Heart right ventricle (tissue), 16 donors: Measurements from ENCODE around the gene CDH12. TPM values are rescaled to one million over a fixed set of nuclear protein-coding genes. Genes with fewer than 3 reads are reported as not detected.
"Not testable (repeated sequence)": the region's sequence is repeated elsewhere in the genome, so short reads cannot be mapped to it uniquely, and the experiment has no call there.

ENCODE experiments used
- ATAC-seq, 8 donors: fragments of 200-7000 bp; cut with Tn5 transposase; one replicate each; pipeline ENCODE4 v1.9.1; 2020; ENCODE audit warnings: mild to moderate bottlenecking in 8 of 8, moderate library complexity in 8 of 8, moderate number of reproducible peaks in 1 of 8
- DNase-seq, 2 donors: peaks; one replicate each; pipeline ENCODE4 v3.0.0-alpha.2; 2020
- H3K27ac ChIP-seq, 10 donors: fragments of 200-600 bp; sonication (generic) in 2 of 10; one replicate each; pipeline versions ENCODE4 v1.5.0 to v1.8.0; 2020 to 2022; ENCODE audit warnings: mild to moderate bottlenecking in 3 of 10
- H3K27me3 ChIP-seq, 7 donors: fragments of 200-600 bp; one replicate each; pipeline ENCODE4 v1.8.0; 2021 to 2022; ENCODE audit warnings: mild to moderate bottlenecking in 2 of 7
- H3K36me3 ChIP-seq, 9 donors: fragments of 200-600 bp; sonication (generic) in 1 of 9; one replicate each; pipeline versions ENCODE4 v1.5.0 to v1.8.0; 2020 to 2022; ENCODE audit warnings: mild to moderate bottlenecking in 2 of 9
- H3K4me1 ChIP-seq, 9 donors: fragments of 200-600 bp; sonication (generic) in 1 of 9; one replicate each; pipeline versions ENCODE4 v1.5.0 to v1.8.0; 2020 to 2022; ENCODE audit warnings: mild to moderate bottlenecking in 4 of 9
- H3K4me3 ChIP-seq, 10 donors: fragments of 200-600 bp; sonication (generic) in 2 of 10; one replicate each; pipeline versions ENCODE4 v1.5.0 to v1.8.0; 2020 to 2022; ENCODE audit warnings: mild to moderate bottlenecking in 7 of 10, moderate library complexity in 2 of 10
- H3K9me3 ChIP-seq, 11 donors: fragments of 200-600 bp in 10 of 11; sonication (generic) in 2 of 11; one replicate each; pipeline versions ENCODE4 v1.5.0 to v1.8.0; 2013 to 2022; ENCODE audit warnings: mild to moderate bottlenecking in 2 of 11, control low read depth in 1 of 11, moderate library complexity in 1 of 11
- WGBS, 2 donors: extraction: QIAGEN DNeasy Blood & Tissue Kit; methylation state at CpG; one replicate each; pipeline ENCODE4 v1.1.7; 2013; ENCODE audit warnings: inconsistent platforms in 1 of 2; 5-methylcytosine and 5-hydroxymethylcytosine counted together
- intact Hi-C, 10 donors: fragments of 100-400 bp; cut with DNase I; formaldehyde crosslinking; loops; one replicate each; pipeline versions ENCODE4 v1.11.1 to v1.14.2; 2022
- polyA plus RNA-seq, 2 donors: library from polyadenylated mRNA; stranded (reverse); fragments of 200-250 nt; gene quantifications; one replicate each; pipeline ENCODE4 v1.2.3, GENCODE V29; 2013
- total RNA-seq, 10 donors: library from RNA; stranded (reverse); fragmentation: NEBNext Ultra II Directional in 3 of 10; extraction: Animal tissue kit (Norgen Biotek cat#: 25700) in 3 of 10; gene quantifications; one replicate each; pipeline versions ENCODE4 v1.2.1 to v1.2.4, GENCODE V29; 2021 to 2023
- TF ChIP-seq, protein P1 (sequence below), 9 donors: fragments of 200-600 bp; sonication (generic) in 2 of 9; IDR thresholded peaks; one replicate each; pipeline versions ENCODE4 v1.5.0 to v1.8.0; 2021 to 2022; ENCODE audit warnings: antibody characterized with exemption in 9 of 9, mild to moderate bottlenecking in 5 of 9, moderate library complexity in 1 of 9
- donor health status: Arrhythmogenic right ventricular cardiomyopathy.
- donor health status: ischemic (EF 13 %, LVEDD 7.1; RV severe dilation, severe dysfunction).
- donor health status: healthy with polysubstance abuse.
- donor health status: DM: no; HTN: yes; CAD: no.
- donor health status: DM: no; HTN: no; CAD: no.
- donor health status: ischemic (EF 25% LVEDD 6.9; RV normal size, moderate dysfunction).
- donor health status: ischemic (EF 25% LVEDD 5.7; RV mildly dilated, moderate dysfunction).
- donor health status: healthy.
- donor health status: DM: yes; HTN: yes; CAD: no.
- donor health status: Ischemic cardiomyopathy.
- donor health status: ischemic (EF 35%, LVEDD 5.7; RV mildly dilated, moderate dysfunction).
- donor health status: nonischemic (EF 11% LVEDD 7.7; RV severe dilation, severe dysfunction).
- donor health status: DM: yes; HTN: yes; CAD: no.
- donor health status: PGD.
- donor health status: ischemic (EF 29% LVEDD 5.4; RV normal size, mild dysfunction).
- donor health status: nonischemic (EF 23%, LVEDD 6.1; RV moderate dilation, normal function).

Gene CDH12
- total and polyA plus RNA-seq, 12 donors: not detected

- 51 to 66% methylated on average over 5 of the region's 5 CpGs for WGBS, 2 donors
- H3K36me3 ChIP-seq: no peaks in the 10 kb centered on the region
- ATAC-seq: no peak
- H3K4me1 ChIP-seq: no peaks in the 10 kb centered on the region
- H3K9me3 ChIP-seq: peaks cover 0 to 4% (median 0%) of the 10 kb centered on the region in 11 donors
- intact Hi-C loops: no loop called here
- no peak overlapping the region for H3K27ac ChIP-seq
- TF ChIP-seq, protein P1, sequence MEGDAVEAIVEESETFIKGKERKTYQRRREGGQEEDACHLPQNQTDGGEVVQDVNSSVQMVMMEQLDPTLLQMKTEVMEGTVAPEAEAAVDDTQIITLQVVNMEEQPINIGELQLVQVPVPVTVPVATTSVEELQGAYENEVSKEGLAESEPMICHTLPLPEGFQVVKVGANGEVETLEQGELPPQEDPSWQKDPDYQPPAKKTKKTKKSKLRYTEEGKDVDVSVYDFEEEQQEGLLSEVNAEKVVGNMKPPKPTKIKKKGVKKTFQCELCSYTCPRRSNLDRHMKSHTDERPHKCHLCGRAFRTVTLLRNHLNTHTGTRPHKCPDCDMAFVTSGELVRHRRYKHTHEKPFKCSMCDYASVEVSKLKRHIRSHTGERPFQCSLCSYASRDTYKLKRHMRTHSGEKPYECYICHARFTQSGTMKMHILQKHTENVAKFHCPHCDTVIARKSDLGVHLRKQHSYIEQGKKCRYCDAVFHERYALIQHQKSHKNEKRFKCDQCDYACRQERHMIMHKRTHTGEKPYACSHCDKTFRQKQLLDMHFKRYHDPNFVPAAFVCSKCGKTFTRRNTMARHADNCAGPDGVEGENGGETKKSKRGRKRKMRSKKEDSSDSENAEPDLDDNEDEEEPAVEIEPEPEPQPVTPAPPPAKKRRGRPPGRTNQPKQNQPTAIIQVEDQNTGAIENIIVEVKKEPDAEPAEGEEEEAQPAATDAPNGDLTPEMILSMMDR (IDR thresholded peaks at IDR 0.05): no peak
- H3K27me3 ChIP-seq: no peaks in the 10 kb centered on the region
- DNase-seq: no peak
- H3K4me3 ChIP-seq: no peak overlapping the region
Observed at GRCh38 chr5:22614486-22615094, 238.6 kb downstream of the CDH12 start.

DNA sequence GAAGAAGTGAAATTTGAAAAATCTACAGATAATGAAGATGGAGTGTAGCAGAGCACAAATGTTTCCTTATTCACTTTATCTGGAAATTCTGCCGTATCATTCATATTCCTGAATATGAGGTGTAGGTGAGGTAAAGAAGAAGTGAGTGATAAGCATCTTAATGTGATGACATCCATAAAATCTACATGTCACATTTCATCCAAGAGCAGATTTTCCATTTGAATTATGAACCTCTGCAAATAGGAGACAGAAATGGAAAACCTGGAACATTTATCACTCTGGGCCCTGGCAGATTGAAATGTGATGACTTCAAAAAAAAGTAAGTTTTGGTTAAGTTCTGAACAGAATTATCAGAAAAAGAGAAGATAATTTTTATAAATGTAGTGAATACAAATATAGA lies 240.2 kb downstream of the CDH12 start:
- Histone ChIP-seq H3K36me3 (no peaks in the 10 kb centered on the region), H3K4me1 (no peaks in the 10 kb centered on the region), H3K27ac (no peak overlapping the region), H3K27me3 (no peaks in the 10 kb centered on the region), H3K4me3 (no peak overlapping the region), H3K9me3 (peaks cover 0 to 7% (median 0%) of the 10 kb centered on the region in 11 donors)
- DNase-seq (no peak), ATAC-seq (no peak)
- 91 to 92% methylated on average over 1 of the region's 1 CpG for WGBS, 2 donors
- intact Hi-C loops: no loop called here
- TF ChIP-seq, protein P1 (IDR thresholded peaks at IDR 0.05): no peak

DNA sequence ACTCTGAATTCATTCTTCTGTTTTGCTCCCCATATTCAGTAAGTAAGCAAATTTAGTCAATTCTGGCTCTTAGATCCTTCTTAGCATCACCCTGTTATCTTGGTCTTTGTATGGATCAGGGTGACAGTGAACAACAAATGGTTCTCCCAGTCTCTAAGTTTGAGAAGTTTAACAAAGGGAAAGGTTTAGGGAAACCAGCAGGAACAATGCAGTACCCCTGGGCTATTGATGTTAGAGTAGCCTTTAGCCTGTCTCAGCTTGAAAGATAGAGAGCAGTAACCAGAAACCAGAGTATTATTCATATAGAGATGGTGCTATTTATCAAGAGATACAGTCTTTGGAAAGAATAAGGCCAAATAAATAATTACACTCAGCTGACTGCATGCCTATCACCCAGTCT lies 241.8 kb downstream of the CDH12 start:
- no peak for ATAC-seq
- intact Hi-C loops: no loop called here
- H3K36me3 ChIP-seq: no peaks in the 10 kb centered on the region
- TF ChIP-seq, protein P1 (IDR thresholded peaks at IDR 0.05): no peak
- no peak overlapping the region for H3K4me3 ChIP-seq
- H3K9me3 ChIP-seq: peaks cover 0 to 11% (median 0%) of the 10 kb centered on the region in 11 donors
- H3K27me3 ChIP-seq: no peaks in the 10 kb centered on the region
- H3K27ac ChIP-seq: no peak overlapping the region
- no peak for DNase-seq
- H3K4me1 ChIP-seq: no peaks in the 10 kb centered on the region

GRCh38 chr5:22607498-22607897 lies 245.6 kb downstream of the CDH12 start:
- ATAC-seq, H3K4me3 ChIP-seq, H3K36me3 ChIP-seq, DNase-seq, intact Hi-C loops, H3K27ac ChIP-seq, H3K4me1 ChIP-seq, H3K27me3 ChIP-seq: not testable (repeated sequence)
- H3K9me3 ChIP-seq: peaks cover 0 to 11% (median 0%) of the 10 kb centered on the region in 11 donors
- 64 to 70% methylated on average over 5 of the region's 5 CpGs for WGBS, 2 donors

GRCh38 chr5:22605473-22605872 lies 247.7 kb downstream of the CDH12 start:
- DNase-seq: no peak
- Histone ChIP-seq H3K4me1 (no peaks in the 10 kb centered on the region), H3K27me3 (no peaks in the 10 kb centered on the region), H3K27ac (no peak overlapping the region), H3K4me3 (no peak overlapping the region), H3K36me3 (no peaks in the 10 kb centered on the region), H3K9me3 (peaks cover 0 to 11% (median 0%) of the 10 kb centered on the region in 11 donors)
- TF ChIP-seq, protein P1 (IDR thresholded peaks at IDR 0.05): no peak
- no peak for ATAC-seq
- 78 to 81% methylated on average over 3 of the region's 3 CpGs for WGBS, 2 donors
- intact Hi-C loops: no loop called here
